Cardiac fibroblast (primary cell): ENCODE data around the gene CKS2.
"Not testable (repeated sequence)": the region's sequence is repeated elsewhere in the genome, so short reads cannot be mapped to it uniquely, and the experiment has no call there.

Experiments used
- DNase-seq, 2 donors: peaks; one replicate each; pipeline versions ENCODE4 v3.0.0 to v3.0.0-alpha.2; 2010; ENCODE audit warnings: low read depth in 2 of 2
- H3K4me3 ChIP-seq, 2 donors: replicated peaks in 1 of 2; 1 replicate in 1 of 2; 2 replicates in 1 of 2; pipeline ENCODE4 v1.5.1; 2011; ENCODE audit warnings: low read depth in 2 of 2, low read length in 2 of 2, mild to moderate bottlenecking in 2 of 2, moderate library complexity in 1 of 2
- CTCF ChIP-seq: IDR thresholded peaks from one replicate; pipeline ENCODE4 v1.5.1; 2011; ENCODE audit warnings: low read depth, mild to moderate bottlenecking, low read length, inconsistent platforms

The CKS2 gene

DNA sequence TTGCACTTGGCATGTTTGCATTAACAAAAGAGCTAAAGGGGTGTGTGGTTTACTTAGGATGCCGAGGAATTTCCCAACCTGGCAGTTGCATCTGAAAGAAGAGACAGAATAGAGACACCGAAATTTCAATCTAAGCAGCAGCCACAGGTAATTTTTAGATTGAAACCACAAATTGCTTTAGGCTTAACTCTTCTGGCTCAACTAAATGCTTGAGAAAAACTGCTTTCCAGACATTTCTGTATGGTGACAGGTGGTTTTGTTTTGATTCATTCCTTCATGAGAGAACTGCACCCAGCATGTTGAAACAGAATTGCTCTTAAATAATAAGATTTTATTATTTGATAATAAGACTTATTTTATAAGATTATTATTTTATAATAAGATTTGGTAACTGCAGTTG is 28.8 kb downstream of the CKS2 start:
- TF ChIP-seq CTCF = no peak
- DNase-seq = no peak
- no peak overlapping the region for H3K4me3 ChIP-seq

- no peak overlapping the region for H3K4me3 ChIP-seq
- DNase-seq = no peak
- TF ChIP-seq CTCF = no peak
Observed at GRCh38 chr9:89340332-89340731, 29.3 kb downstream of the CKS2 start.

- no peak for TF ChIP-seq CTCF
- DNase-seq = no peak
Observed at GRCh38 chr9:89342213-89342612, 31.2 kb downstream of the CKS2 start.

DNA sequence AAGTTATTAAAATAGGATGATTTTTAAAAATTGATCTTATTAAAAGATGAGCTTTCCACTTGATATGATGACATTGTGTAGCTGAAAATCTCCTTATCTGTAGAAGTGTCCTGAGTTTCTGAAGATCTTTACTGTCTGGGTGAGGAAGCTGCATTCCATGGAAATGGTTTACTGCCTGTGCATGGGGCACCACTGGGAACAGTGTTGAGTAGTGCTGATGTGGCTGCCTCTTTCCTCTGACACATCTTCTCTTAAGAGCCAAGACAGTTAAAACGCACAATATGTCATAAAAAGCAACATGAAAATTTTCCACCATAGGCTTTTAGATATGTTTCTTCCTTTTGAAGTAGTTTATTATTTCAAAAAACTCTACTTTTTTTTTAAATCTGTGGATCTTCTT is 32.0 kb downstream of the CKS2 start:
- H3K4me3 ChIP-seq = no peak overlapping the region
- no peak for TF ChIP-seq CTCF
- DNase-seq = peak in 1 of 2 donors; percentile 12

More at GRCh38 chr9:89342213-89342612, 31.2 kb downstream of the CKS2 start:
- H3K4me3 ChIP-seq = no peak overlapping the region

DNA sequence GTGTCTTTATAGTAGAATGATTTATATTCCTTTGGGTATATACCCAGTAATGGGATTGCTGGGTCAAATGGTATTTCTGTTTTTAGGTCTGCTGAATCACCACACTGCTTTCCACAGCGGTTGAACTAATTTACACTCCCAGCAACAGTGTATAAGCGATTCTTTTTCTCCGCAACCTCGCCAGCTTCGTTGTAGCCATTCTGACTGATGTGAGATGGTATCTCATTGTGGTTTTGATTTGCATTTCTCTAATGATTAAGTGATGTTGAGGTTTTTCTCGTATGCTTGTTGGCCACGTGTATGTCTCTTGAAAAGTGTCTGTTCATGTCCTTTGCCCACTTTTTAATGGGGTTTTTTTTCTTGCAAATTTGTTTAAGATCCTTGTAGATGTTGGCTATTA is 32.8 kb downstream of the CKS2 start:
- not testable (repeated sequence) for DNase-seq, H3K4me3 ChIP-seq

DNA sequence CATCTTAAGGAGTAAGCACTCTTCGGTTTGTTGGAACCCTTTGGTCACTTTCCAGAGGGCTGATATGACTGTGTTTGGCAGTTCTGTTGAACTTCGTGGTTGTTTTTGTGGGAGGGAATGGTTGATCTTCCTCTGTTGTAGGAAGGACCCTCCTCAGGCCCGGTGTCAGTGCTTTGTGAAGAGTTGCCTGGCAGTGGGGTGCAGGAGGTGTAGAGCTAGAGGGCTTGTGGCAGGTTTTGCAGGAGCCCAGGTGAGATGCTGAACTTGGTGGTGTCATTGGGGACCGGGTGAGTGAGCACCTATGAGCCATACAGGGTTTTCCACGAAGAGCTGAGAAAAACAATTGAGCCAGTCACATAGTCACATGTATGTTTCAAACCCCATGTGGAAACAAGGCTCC is 34.5 kb downstream of the CKS2 start:
- DNase-seq = no peak
- TF ChIP-seq CTCF = no peak
- H3K4me3 ChIP-seq = no peak overlapping the region

- no peak for DNase-seq
- TF ChIP-seq CTCF = no peak
- no peak overlapping the region for H3K4me3 ChIP-seq
Observed at GRCh38 chr9:89346696-89347095, 35.7 kb downstream of the CKS2 start.

DNA sequence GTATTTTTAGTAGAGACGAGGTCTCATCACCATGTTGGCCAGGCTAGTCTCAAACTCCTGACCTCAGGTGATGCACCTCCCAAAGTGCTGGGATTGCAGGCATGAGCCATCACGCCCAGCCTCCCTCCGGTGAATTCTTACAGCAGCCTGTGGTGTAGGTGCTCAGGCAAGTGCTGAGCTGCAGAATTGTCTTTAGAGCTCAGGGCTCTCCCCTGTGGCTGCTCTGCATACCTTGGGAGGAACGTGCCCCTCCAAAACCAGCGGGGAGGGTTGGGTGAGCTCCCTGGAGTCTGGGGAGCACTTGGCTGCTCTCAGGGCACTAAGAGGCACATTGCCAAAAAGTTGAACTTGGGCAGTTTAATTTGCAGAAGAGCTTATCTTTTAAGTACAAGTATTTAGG is 36.7 kb downstream of the CKS2 start:
- TF ChIP-seq CTCF = no peak
- H3K4me3 ChIP-seq = no peak overlapping the region
- no peak for DNase-seq
